Stimulated activated effector memory CD8-positive, alpha-beta T cell treated with anti-CD3 and anti-CD28 coated beads, Interleukin-12 subunit alpha, Interleukin-12 subunit beta, amount 100 ng/mL, for 72 hours (primary cell): ENCODE data around the gene KIF22.
"Not testable (repeated sequence)": the region's sequence is repeated elsewhere in the genome, so short reads cannot be mapped to it uniquely, and the experiment has no call there.

Source experiments
- ATAC-seq: fragments of 150-1000 bp; cut with Tn5 transposase; 2 replicates; pipeline ENCODE4 v1.10.0; 2021
- DNase-seq, 2 donors: peaks; one replicate each; pipeline ENCODE4 v3.0.0; 2021 to 2022; ENCODE audit warnings: low spot score in 2 of 2
- H3K27ac Mint-ChIP-seq: one replicate; pipeline ENCODE4 v1.8.0; 2022; ENCODE audit warnings: mild to moderate bottlenecking, mixed read lengths
- H3K36me3 Mint-ChIP-seq: one replicate; pipeline ENCODE4 v1.8.0; 2022; ENCODE audit warnings: mild to moderate bottlenecking, mixed read lengths
- H3K4me1 Mint-ChIP-seq: one replicate; pipeline ENCODE4 v1.8.0; 2022; ENCODE audit warnings: mixed read lengths
- H3K4me3 Mint-ChIP-seq: one replicate; pipeline ENCODE4 v1.8.0; 2022; ENCODE audit warnings: mild to moderate bottlenecking, mixed read lengths
- H3K9me3 Mint-ChIP-seq: one replicate; pipeline ENCODE4 v1.8.0; 2022; ENCODE audit warnings: mixed read lengths

The KIF22 gene

GRCh38 chr16:29826342-29826695 lies 35.8 kb downstream of the KIF22 start:
- Mint-ChIP-seq H3K9me3 (no peaks in the 10 kb centered on the region), H3K36me3 (peaks cover 47% of the 10 kb centered on the region), H3K27ac (no peak overlapping the region), H3K4me1 (peaks cover 64% of the 10 kb centered on the region), H3K4me3 (peak overlapping the region; percentile 61)
- DNase-seq = no peak
- ATAC-seq = no peak

- peaks cover 32% of the 10 kb centered on the region for H3K4me1 Mint-ChIP-seq
- ATAC-seq (no peak), DNase-seq (no peak)
- H3K27ac Mint-ChIP-seq = peak overlapping the region; percentile 9
- peaks cover 66% of the 10 kb centered on the region for H3K36me3 Mint-ChIP-seq
- H3K4me3 Mint-ChIP-seq = no peak overlapping the region
- no peaks in the 10 kb centered on the region for H3K9me3 Mint-ChIP-seq
Measured at GRCh38 chr16:29830774-29831173, 40.2 kb downstream of the KIF22 start.

- no peak for ATAC-seq
Measured at GRCh38 chr16:29831490-29831889, 40.9 kb downstream of the KIF22 start.

GRCh38 chr16:29833219-29833618 lies 42.7 kb downstream of the KIF22 start:
- DNase-seq, ATAC-seq, H3K27ac Mint-ChIP-seq, H3K9me3 Mint-ChIP-seq, H3K4me3 Mint-ChIP-seq: not testable (repeated sequence)
- Mint-ChIP-seq H3K36me3 (peaks cover 78% of the 10 kb centered on the region), H3K4me1 (peaks cover 17% of the 10 kb centered on the region)

More at GRCh38 chr16:29831490-29831889, 40.9 kb downstream of the KIF22 start:
- no peak for DNase-seq
- H3K4me1 Mint-ChIP-seq = peaks cover 28% of the 10 kb centered on the region
- peak overlapping the region; percentile 9 for H3K27ac Mint-ChIP-seq
- no peaks in the 10 kb centered on the region for H3K9me3 Mint-ChIP-seq
- peaks cover 68% of the 10 kb centered on the region for H3K36me3 Mint-ChIP-seq
- no peak overlapping the region for H3K4me3 Mint-ChIP-seq

GRCh38 chr16:29834079-29834478 lies 43.5 kb downstream of the KIF22 start:
- H3K4me1 Mint-ChIP-seq = peaks cover 17% of the 10 kb centered on the region
- no peak for ATAC-seq
- H3K4me3 Mint-ChIP-seq = no peak overlapping the region
- no peaks in the 10 kb centered on the region for H3K9me3 Mint-ChIP-seq
- no peak for DNase-seq
- no peak overlapping the region for H3K27ac Mint-ChIP-seq
- peaks cover 87% of the 10 kb centered on the region for H3K36me3 Mint-ChIP-seq

GRCh38 chr16:29835926-29836325 lies 45.4 kb downstream of the KIF22 start:
- Mint-ChIP-seq H3K36me3 (peaks cover 100% of the 10 kb centered on the region), H3K27ac (no peak overlapping the region)

GRCh38 chr16:29836623-29837022 lies 46.1 kb downstream of the KIF22 start:
- no peak overlapping the region for H3K4me3 Mint-ChIP-seq
- H3K4me1 Mint-ChIP-seq = no peaks in the 10 kb centered on the region
- ATAC-seq = no peak
- DNase-seq = no peak
- H3K27ac Mint-ChIP-seq = peak overlapping the region; percentile 40
- no peaks in the 10 kb centered on the region for H3K9me3 Mint-ChIP-seq
- H3K36me3 Mint-ChIP-seq = peaks cover 100% of the 10 kb centered on the region

More at GRCh38 chr16:29835926-29836325, 45.4 kb downstream of the KIF22 start:
- Mint-ChIP-seq H3K4me1 (peaks cover 2% of the 10 kb centered on the region), H3K9me3 (no peaks in the 10 kb centered on the region), H3K4me3 (no peak overlapping the region)
- ATAC-seq = no peak
- DNase-seq = no peak

- Mint-ChIP-seq H3K4me3 (no peak overlapping the region), H3K9me3 (no peaks in the 10 kb centered on the region), H3K27ac (no peak overlapping the region), H3K4me1 (no peaks in the 10 kb centered on the region), H3K36me3 (peaks cover 100% of the 10 kb centered on the region)
- ATAC-seq = no peak
- DNase-seq = no peak
Measured at GRCh38 chr16:29837841-29838240, 47.3 kb downstream of the KIF22 start.

- H3K4me1 Mint-ChIP-seq = no peaks in the 10 kb centered on the region
- H3K27ac Mint-ChIP-seq = peak overlapping the region; percentile 6
- ATAC-seq (no peak), DNase-seq (no peak)
- H3K36me3 Mint-ChIP-seq = peaks cover 99% of the 10 kb centered on the region
- H3K9me3 Mint-ChIP-seq = no peaks in the 10 kb centered on the region
- no peak overlapping the region for H3K4me3 Mint-ChIP-seq
Measured at GRCh38 chr16:29839822-29840221, 49.3 kb downstream of the KIF22 start.

- Mint-ChIP-seq H3K36me3 (peaks cover 99% of the 10 kb centered on the region), H3K4me1 (no peaks in the 10 kb centered on the region), H3K27ac (no peak overlapping the region), H3K4me3 (no peak overlapping the region), H3K9me3 (no peaks in the 10 kb centered on the region)
- no peak for DNase-seq
- ATAC-seq = no peak
Measured at GRCh38 chr16:29840240-29840639, 49.7 kb downstream of the KIF22 start.

GRCh38 chr16:29841631-29842030 lies 51.1 kb downstream of the KIF22 start:
- no peaks in the 10 kb centered on the region for H3K4me1 Mint-ChIP-seq
- no peak overlapping the region for H3K27ac Mint-ChIP-seq
- ATAC-seq (no peak), DNase-seq (no peak)
- H3K4me3 Mint-ChIP-seq = no peak overlapping the region
- H3K36me3 Mint-ChIP-seq = peaks cover 96% of the 10 kb centered on the region
- H3K9me3 Mint-ChIP-seq = no peaks in the 10 kb centered on the region

GRCh38 chr16:29842732-29843346 lies 52.3 kb downstream of the KIF22 start:
- Mint-ChIP-seq H3K4me3 (no peak overlapping the region), H3K27ac (peak overlapping the region; percentile 43), H3K36me3 (peaks cover 94% of the 10 kb centered on the region), H3K9me3 (no peaks in the 10 kb centered on the region), H3K4me1 (peaks cover 4% of the 10 kb centered on the region)
- ATAC-seq = no peak
- no peak for DNase-seq

- H3K27ac Mint-ChIP-seq = peak overlapping the region; percentile 10
- peaks cover 94% of the 10 kb centered on the region for H3K36me3 Mint-ChIP-seq
- DNase-seq (no peak), ATAC-seq (no peak)
- no peaks in the 10 kb centered on the region for H3K9me3 Mint-ChIP-seq
- H3K4me1 Mint-ChIP-seq = peaks cover 10% of the 10 kb centered on the region
- no peak overlapping the region for H3K4me3 Mint-ChIP-seq
Measured at GRCh38 chr16:29843931-29844330, 53.4 kb downstream of the KIF22 start.

- Mint-ChIP-seq H3K4me3 (no peak overlapping the region), H3K4me1 (peaks cover 10% of the 10 kb centered on the region), H3K36me3 (peaks cover 94% of the 10 kb centered on the region), H3K9me3 (no peaks in the 10 kb centered on the region), H3K27ac (peak overlapping the region; percentile 63)
- DNase-seq (no peak), ATAC-seq (no peak)
Measured at GRCh38 chr16:29844575-29845331, 54.2 kb downstream of the KIF22 start.

GRCh38 chr16:29845656-29846055 lies 55.1 kb downstream of the KIF22 start:
- Mint-ChIP-seq H3K9me3 (no peaks in the 10 kb centered on the region), H3K36me3 (peaks cover 87% of the 10 kb centered on the region)

More at GRCh38 chr16:29845656-29846055, 55.1 kb downstream of the KIF22 start:
- no peak for ATAC-seq
- peak overlapping the region; percentile 63 for H3K27ac Mint-ChIP-seq
- no peak for DNase-seq
- no peak overlapping the region for H3K4me3 Mint-ChIP-seq
- peaks cover 10% of the 10 kb centered on the region for H3K4me1 Mint-ChIP-seq
